ENCODE results near the gene TMEM201. TPM values are rescaled to one million over a fixed set of nuclear protein-coding genes. Genes with fewer than 3 reads are reported as not detected.

The TMEM201 gene
- total and polyA plus RNA-seq, 9 of the 15 experiments (the other 6 are each of a cell fraction or from before 2014, with no cell fraction given) = 0.42 to 51.3 (median 7.4) TPM

DNA sequence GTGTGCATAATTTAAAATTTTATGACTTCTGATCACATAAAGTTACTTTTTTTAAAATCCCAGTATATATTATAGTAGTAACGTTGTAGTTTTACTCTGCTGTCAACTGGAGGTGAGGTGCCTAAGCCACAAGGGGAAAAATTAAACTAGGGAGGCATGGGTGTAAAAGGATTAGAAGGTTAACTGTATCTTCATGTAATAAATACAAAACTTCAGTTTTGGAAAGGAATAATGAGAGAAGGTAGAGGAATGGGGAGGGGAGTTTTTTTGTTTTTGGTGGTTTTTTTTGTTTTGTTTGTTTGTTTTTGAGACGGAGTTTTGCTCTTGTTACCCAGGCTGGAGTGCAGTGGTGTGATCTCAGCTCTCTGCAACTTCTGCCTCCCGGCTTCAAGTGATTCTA lies 43.8 kb upstream of the TMEM201 start:
- intact Hi-C loops (cut with micrococcal nuclease) = loop anchor here (5.0 kb wide), 1 partner anchor 48 kb away; no protein-coding TSS in a partner anchor

More for the DNA sequence above, 43.8 kb upstream of the TMEM201 start:
- DNase-seq (ENCODE audit: extremely low read depth in 1 of 4, low spot score in 3 of 4) (no peak), ATAC-seq (no peak), FAIRE-seq (no peak)
- POLR2A ChIA-PET = interaction anchor here (1.8 to 1.9 kb wide), 2 partner anchors 9 to 13 kb away, joined by 7 to 11 read pairs; no protein-coding TSS in a partner anchor
- no peak overlapping the region for H3K4me2 ChIP-seq (ENCODE audit: insufficient read depth, low read length)
- no peak overlapping the region for H3K4me3 ChIP-seq
- no peaks in the 10 kb centered on the region for H3K27me3 ChIP-seq (ENCODE audit: control insufficient read depth in 2 of 2, insufficient read depth in 2 of 2, low read length in 2 of 2)
- in situ Hi-C loops (cut with MboI) = no loop called here
- peaks cover 23% of the 10 kb centered on the region; the same call in 1 of the 2 replicates for H4K20me1 ChIP-seq (replicated peaks; ENCODE audit: control insufficient read depth, insufficient read depth, low read length)
- WGBS (ENCODE audit: insufficient coverage, low coverage, missing lambda C conversion rate) = 66% methylated on average over 3 of the region's 3 CpGs
- 0 out of 3 replicates have a peak overlapping the region, but pooled peaks have one; percentile 4 for H3K27ac ChIP-seq (ENCODE audit: extremely low read depth, low read depth, low read length)
- H3K9me3 ChIP-seq (replicated peaks; ENCODE audit: control insufficient read depth, insufficient read depth, low read depth, low read length) = no peaks in the 10 kb centered on the region
- H3K9me1 ChIP-seq (ENCODE audit: control insufficient read depth, insufficient read depth, low read length) = no peaks in the 10 kb centered on the region
- TF ChIP-seq TEAD2 (tag; IDR thresholded peaks at IDR 0.05) (no peak), ZNF407 (IDR thresholded peaks at IDR 0.05; ENCODE audit: low read depth) (no peak), SNRNP70 (optimal IDR thresholded peaks at IDR 0.05; ENCODE audit: low read depth, low read length) (no peak), ESRRA (IDR thresholded peaks at IDR 0.05; ENCODE audit: borderline replicate concordance, low read depth) (no peak), ZNF224 (CRISPR knock-in tag; IDR thresholded peaks at IDR 0.05) (no peak), POLR2AphosphoS2 (IDR thresholded peaks at IDR 0.05; ENCODE audit: low read length) (no peak), L3MBTL2 (IDR thresholded peaks at IDR 0.05) (no peak), U2AF2 (optimal IDR thresholded peaks at IDR 0.05; ENCODE audit: low read depth, low read length) (no peak)
- H3K4me1 ChIP-seq (replicated peaks in 1 of 2; ENCODE audit: control insufficient read depth in 2 of 2, insufficient read depth in 2 of 2, low read length in 2 of 2) = peaks cover 11 to 16% of the 10 kb centered on the region in 2 experiments
- no peak overlapping the region for H2AFZ ChIP-seq (ENCODE audit: low read depth, low read length)
- CTCF ChIA-PET (ENCODE audit: low intra/inter-chr PET ratio) = no interaction called here
- H3K9ac ChIP-seq (ENCODE audit: insufficient read depth in 1 of 2, low read depth in 2 of 2, low read length in 2 of 2) = no peak overlapping the region
- BruUV-seq (replicated peaks) = no TSS peak
- H3K79me2 ChIP-seq (ENCODE audit: control insufficient read depth, insufficient read depth, low read length) = peaks cover 97% of the 10 kb centered on the region
- peaks cover 56% of the 10 kb centered on the region for H3K36me3 ChIP-seq (ENCODE audit: control insufficient read depth, insufficient read depth, low read length)

Data from K562 (cell line).